Measurements from ENCODE around the gene GTF2I. TPM values are rescaled to one million over a fixed set of nuclear protein-coding genes. Genes with fewer than 3 reads are reported as not detected.
"Not testable (repeated sequence)": the region's sequence is repeated elsewhere in the genome, so short reads cannot be mapped to it uniquely, and the experiment has no call there.

Gene GTF2I
- total RNA-seq, 1 donor from 2014 or later = 186 TPM

DNA sequence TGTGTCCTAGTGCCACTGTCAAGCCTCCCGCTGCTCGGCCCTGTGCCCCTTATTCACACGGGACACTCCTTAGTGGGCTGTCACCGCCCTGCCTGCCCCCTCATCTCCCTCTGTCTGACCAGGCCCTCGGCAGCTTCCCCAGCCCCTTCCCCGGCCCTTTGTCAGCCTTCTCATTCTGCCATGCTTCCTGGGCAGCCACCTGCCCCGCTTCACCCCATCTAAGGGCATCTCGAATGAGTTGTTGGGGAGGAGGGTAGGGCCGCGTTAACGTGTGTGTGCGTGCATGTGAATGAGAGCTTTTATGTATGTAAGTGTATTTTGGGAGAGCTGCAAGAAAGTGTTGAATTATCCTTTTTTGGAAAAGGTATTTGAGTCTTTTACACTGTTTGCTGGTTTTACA is 49.7 kb downstream of the GTF2I start:
- Mint-ChIP-seq H3K4me1 (ENCODE audit: low read depth) (no peaks in the 10 kb centered on the region), H3K27ac (no peak overlapping the region), H3K4me3 (ENCODE audit: low read depth) (no peak overlapping the region), H3K9me3 (peaks cover 2% of the 10 kb centered on the region), H3K27me3 (ENCODE audit: low read depth) (no peaks in the 10 kb centered on the region), H3K36me3 (ENCODE audit: low read depth) (peaks cover 83% of the 10 kb centered on the region)
- DNase-seq (ENCODE audit: low spot score) = no peak
- intact Hi-C loops (cut with micrococcal nuclease) = no loop called here

DNA sequence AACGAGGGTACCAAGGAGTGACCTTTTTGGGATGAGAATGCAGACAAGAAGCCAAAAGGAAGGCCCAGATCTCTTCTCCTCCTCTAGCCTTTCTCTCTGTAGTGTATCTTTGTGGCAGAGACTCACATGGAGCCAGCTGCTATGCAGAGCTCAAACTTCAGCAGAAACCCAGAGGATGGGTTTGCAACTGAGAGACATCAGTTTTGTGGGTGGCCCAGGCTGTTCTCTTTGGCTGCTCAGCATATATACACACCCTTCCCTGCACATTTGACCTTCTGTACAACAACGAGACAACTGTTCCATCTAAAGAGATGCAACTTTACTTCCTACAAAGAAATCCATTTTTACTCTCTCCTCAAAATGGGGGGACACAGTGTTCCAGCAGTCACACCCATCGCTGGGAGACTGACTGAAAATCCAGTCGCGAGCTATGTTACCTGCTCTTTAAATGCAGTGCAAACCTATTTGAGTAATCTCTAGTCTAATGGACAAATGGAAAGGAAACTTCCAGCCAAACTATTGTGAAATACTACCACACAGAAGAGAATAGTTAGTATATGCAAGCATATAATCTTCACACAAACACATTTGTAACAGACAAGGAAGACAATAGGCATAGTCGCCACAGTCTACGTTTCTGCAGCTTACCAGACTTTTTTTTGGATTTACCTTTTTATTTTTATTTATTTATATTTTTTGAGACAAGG is 51.2 kb downstream of the GTF2I start:
- no peaks in the 10 kb centered on the region for H3K4me1 Mint-ChIP-seq (ENCODE audit: low read depth)
- intact Hi-C loops (cut with micrococcal nuclease) = no loop called here

DNA sequence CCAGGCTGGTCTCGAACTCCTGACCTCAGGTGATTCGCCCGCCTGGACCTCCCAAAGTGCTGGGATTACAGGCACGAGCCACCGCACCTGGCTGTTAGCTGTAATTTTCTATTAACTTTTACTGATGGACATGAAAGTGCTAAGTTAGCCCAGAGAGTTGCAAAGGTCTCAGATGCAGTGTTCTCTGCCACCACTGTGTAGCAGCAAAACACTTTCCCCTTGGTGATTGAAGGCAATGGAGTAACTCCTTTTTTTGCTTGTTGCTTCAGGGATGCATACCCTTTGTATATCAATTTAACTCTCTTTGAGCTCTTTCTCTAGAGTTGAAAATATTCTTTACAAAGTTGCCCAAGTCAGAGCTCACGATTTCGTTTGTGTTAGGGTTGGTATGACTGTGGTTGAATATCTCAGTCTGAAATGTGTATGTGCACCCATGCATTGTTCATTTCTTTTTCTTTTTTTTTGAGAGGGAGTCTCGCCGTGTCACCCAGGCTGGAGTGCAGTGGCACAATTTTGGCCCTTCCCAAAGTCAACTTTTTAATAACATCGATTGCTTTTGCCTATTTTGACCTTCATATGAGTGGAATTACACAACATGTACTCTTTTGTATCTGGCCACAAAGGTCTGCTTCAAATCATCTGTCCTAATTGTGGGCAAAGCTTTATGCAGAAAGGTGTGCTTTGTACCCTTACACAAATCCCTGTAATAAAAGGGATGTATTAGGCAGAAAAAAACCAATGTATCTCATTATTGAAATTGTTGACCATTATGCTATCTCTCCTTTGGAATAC is 52.6 kb downstream of the GTF2I start:
- Mint-ChIP-seq H3K4me3 (ENCODE audit: low read depth) (no peak overlapping the region), H3K36me3 (ENCODE audit: low read depth) (peaks cover 88% of the 10 kb centered on the region), H3K27me3 (ENCODE audit: low read depth) (no peaks in the 10 kb centered on the region), H3K4me1 (ENCODE audit: low read depth) (no peaks in the 10 kb centered on the region), H3K9me3 (peaks cover 18% of the 10 kb centered on the region), H3K27ac (no peak overlapping the region)
- DNase-seq (ENCODE audit: low spot score) = no peak
- intact Hi-C loops (cut with micrococcal nuclease) = no loop called here

More for the DNA sequence above, 51.2 kb downstream of the GTF2I start:
- no peaks in the 10 kb centered on the region for H3K27me3 Mint-ChIP-seq (ENCODE audit: low read depth)
- peak overlapping the region; percentile 49 for H3K27ac Mint-ChIP-seq
- no peak for DNase-seq (ENCODE audit: low spot score)
- no peak overlapping the region for H3K4me3 Mint-ChIP-seq (ENCODE audit: low read depth)
- H3K9me3 Mint-ChIP-seq = peaks cover 12% of the 10 kb centered on the region
- H3K36me3 Mint-ChIP-seq (ENCODE audit: low read depth) = peaks cover 82% of the 10 kb centered on the region

DNA sequence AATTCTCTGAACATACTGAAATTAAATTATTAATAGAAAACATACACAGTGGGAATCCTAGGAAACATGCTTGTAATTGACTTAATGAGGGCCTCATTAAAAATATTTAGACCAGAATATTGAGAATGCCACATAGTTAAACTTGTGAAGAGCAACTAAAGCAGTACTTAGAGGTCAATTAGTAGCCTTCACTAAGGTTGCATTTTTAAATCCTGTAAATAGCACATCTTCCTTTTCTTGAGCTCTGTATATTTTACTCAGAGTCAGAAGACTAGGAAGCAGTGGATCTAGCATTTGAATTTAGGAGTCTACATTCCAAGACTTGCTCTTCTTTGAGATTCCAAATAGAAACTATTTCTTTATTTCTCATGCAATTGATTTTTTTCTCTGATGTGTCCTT is 56.0 kb downstream of the GTF2I start:
- Mint-ChIP-seq H3K9me3 (peaks cover 18% of the 10 kb centered on the region), H3K27ac (no peak overlapping the region), H3K36me3 (ENCODE audit: low read depth) (peaks cover 75% of the 10 kb centered on the region), H3K4me3 (ENCODE audit: low read depth) (no peak overlapping the region), H3K4me1 (ENCODE audit: low read depth) (peaks cover 4% of the 10 kb centered on the region), H3K27me3 (ENCODE audit: low read depth) (no peaks in the 10 kb centered on the region)
- DNase-seq (ENCODE audit: low spot score) = no peak
- intact Hi-C loops (cut with micrococcal nuclease) = no loop called here

DNA sequence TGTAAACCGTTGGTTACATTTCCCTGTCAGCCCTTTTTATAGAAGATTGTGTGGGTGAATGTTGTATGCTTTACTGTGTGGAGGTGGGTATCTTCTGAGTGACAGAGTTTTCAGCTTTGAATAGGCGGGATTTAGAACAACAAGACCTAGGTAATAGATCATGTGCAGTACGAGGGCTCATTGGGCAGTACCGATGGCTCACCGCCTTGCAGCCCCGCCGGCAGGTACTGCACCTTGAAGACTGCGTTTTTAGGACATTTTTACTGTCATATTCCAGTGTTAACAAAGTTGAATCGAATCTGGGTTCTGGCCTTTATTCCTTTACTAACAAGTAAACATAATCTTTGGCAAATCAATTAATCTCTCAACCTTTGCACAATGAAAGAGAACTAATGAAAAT is 60.4 kb downstream of the GTF2I start:
- H3K27ac Mint-ChIP-seq = peak overlapping the region; percentile 58
- peaks cover 9% of the 10 kb centered on the region for H3K9me3 Mint-ChIP-seq
- no peak for DNase-seq (ENCODE audit: low spot score)
- no peak overlapping the region for H3K4me3 Mint-ChIP-seq (ENCODE audit: low read depth)
- peaks cover 4% of the 10 kb centered on the region for H3K4me1 Mint-ChIP-seq (ENCODE audit: low read depth)
- no peaks in the 10 kb centered on the region for H3K27me3 Mint-ChIP-seq (ENCODE audit: low read depth)
- intact Hi-C loops (cut with micrococcal nuclease) = no loop called here
- peaks cover 59% of the 10 kb centered on the region for H3K36me3 Mint-ChIP-seq (ENCODE audit: low read depth)

DNA sequence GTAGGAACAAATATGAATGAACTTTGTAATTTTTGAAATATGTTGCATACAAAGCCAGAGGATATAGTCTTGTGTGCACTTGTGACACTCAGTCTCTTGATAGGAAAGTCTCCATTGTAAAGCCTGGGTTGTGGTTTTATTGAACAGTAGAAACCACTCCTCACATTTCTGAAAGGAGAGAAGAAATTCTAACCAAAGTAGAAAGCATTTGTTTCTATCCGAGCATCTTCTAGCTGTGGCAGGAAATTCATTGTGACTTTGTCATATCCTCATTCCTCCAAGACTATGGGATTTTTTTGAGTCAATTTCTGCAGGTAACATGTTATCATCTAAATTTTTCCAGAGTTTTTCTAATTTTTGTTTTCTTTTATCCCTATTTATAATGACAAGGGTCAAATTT is 60.8 kb downstream of the GTF2I start:
- no peak overlapping the region for H3K27ac Mint-ChIP-seq
- intact Hi-C loops (cut with micrococcal nuclease) = no loop called here
- no peak overlapping the region for H3K4me3 Mint-ChIP-seq (ENCODE audit: low read depth)
- peaks cover 4% of the 10 kb centered on the region for H3K4me1 Mint-ChIP-seq (ENCODE audit: low read depth)
- no peaks in the 10 kb centered on the region for H3K27me3 Mint-ChIP-seq (ENCODE audit: low read depth)
- H3K36me3 Mint-ChIP-seq (ENCODE audit: low read depth) = peaks cover 55% of the 10 kb centered on the region
- no peak for DNase-seq (ENCODE audit: low spot score)
- H3K9me3 Mint-ChIP-seq = peaks cover 7% of the 10 kb centered on the region

DNA sequence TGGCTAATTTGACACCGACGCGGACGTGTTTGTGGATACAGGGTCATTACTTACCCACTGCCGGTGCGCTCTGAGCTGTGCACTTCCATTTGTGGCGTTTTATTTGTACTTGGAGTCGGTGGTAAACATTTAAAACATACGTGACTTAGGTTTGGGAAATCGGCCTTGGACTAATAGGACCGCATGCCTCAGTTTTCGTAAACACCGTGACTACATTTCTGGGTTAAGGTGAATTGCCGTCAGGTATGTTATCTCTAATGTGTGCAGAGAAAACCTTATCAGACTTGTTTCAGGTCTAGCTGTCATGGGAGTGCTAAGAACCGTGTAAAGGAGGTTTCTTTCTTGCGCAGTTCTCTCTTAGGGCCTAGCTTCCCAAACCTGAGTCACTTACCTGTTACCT is 64.6 kb downstream of the GTF2I start:
- Mint-ChIP-seq H3K4me1 (ENCODE audit: low read depth) (peaks cover 6% of the 10 kb centered on the region), H3K4me3 (ENCODE audit: low read depth) (no peak overlapping the region), H3K9me3 (no peaks in the 10 kb centered on the region), H3K27me3 (ENCODE audit: low read depth) (no peaks in the 10 kb centered on the region), H3K36me3 (ENCODE audit: low read depth) (peaks cover 46% of the 10 kb centered on the region), H3K27ac (no peak overlapping the region)
- intact Hi-C loops (cut with micrococcal nuclease) = no loop called here
- no peak for DNase-seq (ENCODE audit: low spot score)

DNA sequence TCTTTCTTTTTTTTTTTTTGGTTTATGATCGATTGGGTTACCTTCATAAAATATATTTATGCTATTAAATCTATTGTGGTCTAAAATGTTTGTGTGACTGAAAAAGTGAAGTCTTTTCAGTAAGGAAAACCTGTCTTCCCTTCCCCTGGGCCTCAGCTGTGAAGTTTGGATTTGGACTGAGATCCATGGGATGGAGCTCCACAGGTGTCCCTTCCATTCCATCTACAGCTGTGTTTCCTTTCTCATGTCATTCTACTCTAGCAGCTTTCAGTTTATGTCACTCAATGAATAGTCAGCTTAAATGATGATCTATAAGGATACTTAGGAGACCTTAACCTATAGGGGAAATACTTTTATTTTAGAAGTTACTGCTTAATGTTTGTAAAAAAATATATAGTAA is 68.3 kb downstream of the GTF2I start:
- Mint-ChIP-seq H3K27ac (no peak overlapping the region), H3K4me3 (ENCODE audit: low read depth) (no peak overlapping the region), H3K27me3 (ENCODE audit: low read depth) (no peaks in the 10 kb centered on the region), H3K4me1 (ENCODE audit: low read depth) (peaks cover 2% of the 10 kb centered on the region), H3K36me3 (ENCODE audit: low read depth) (peaks cover 29% of the 10 kb centered on the region), H3K9me3 (no peaks in the 10 kb centered on the region)
- DNase-seq (ENCODE audit: low spot score) = no peak
- intact Hi-C loops (cut with micrococcal nuclease) = no loop called here

DNA sequence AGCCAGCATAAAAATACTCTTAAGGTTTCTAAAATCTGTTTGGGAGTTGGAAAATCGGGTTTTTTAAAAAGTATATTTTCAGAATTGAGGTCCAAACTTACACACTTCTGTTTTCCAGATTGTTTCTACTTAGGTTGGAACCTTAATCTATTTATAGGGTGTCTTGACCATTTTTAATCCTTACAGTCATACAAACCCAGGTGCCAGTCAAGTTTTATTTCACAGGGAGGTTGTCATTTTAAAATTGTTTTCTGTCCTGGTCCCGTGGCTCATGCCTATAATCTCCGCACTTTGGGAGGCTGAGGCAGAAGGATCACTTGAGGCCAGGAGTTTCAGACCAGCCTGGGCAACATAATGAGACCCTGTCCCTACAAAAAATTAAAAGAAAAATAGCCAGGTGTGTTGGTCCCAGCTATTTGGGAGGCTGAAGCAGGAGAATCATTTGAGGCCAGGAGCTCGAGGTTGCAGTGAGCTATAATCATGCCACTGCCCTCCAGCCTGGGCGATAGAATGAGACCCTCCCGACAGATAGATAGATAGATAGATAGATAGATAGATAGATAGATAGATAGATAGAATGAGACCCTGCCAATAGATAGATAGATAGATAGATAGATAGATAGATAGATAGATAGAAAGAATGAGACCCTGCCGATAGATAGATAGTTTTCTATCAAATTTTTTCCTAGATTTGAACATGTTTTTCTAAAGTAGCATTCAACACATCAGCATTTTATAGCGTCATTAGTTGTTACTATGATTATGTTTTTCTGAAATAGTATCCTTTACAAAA is 69.0 kb downstream of the GTF2I start:
- peaks cover 32% of the 10 kb centered on the region for H3K36me3 Mint-ChIP-seq (ENCODE audit: low read depth)

DNA sequence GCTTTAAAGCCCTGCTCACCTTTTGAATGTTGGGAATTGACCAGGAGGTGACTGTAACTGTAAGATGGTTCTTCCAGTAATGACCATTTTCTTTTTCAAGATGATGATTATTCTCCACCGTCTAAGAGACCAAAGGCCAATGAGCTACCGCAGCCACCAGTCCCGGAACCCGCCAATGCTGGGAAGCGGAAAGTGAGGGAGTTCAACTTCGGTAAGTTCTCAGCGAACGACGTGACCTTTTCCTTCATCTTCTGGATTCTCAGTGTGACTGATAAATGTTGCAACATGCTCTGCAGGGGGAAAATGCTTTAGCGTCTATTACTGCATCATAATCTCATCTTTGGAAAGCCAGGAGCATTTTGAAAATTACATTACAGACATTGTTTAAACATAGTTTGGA is 71.2 kb downstream of the GTF2I start:
- H3K27ac Mint-ChIP-seq; H3K4me3 Mint-ChIP-seq (ENCODE audit: low read depth); H3K9me3 Mint-ChIP-seq; H3K4me1 Mint-ChIP-seq (ENCODE audit: low read depth); H3K27me3 Mint-ChIP-seq (ENCODE audit: low read depth); intact Hi-C loops (cut with micrococcal nuclease); DNase-seq (ENCODE audit: low spot score): not testable (repeated sequence)
- peaks cover 17% of the 10 kb centered on the region for H3K36me3 Mint-ChIP-seq (ENCODE audit: low read depth)

More for the DNA sequence above, 69.0 kb downstream of the GTF2I start:
- no peak overlapping the region for H3K27ac Mint-ChIP-seq
- DNase-seq (ENCODE audit: low spot score) = no peak
- intact Hi-C loops (cut with micrococcal nuclease) = no loop called here
- H3K27me3 Mint-ChIP-seq (ENCODE audit: low read depth) = no peaks in the 10 kb centered on the region
- H3K4me1 Mint-ChIP-seq (ENCODE audit: low read depth) = peaks cover 2% of the 10 kb centered on the region
- H3K9me3 Mint-ChIP-seq = no peaks in the 10 kb centered on the region
- H3K4me3 Mint-ChIP-seq (ENCODE audit: low read depth) = no peak overlapping the region

DNA sequence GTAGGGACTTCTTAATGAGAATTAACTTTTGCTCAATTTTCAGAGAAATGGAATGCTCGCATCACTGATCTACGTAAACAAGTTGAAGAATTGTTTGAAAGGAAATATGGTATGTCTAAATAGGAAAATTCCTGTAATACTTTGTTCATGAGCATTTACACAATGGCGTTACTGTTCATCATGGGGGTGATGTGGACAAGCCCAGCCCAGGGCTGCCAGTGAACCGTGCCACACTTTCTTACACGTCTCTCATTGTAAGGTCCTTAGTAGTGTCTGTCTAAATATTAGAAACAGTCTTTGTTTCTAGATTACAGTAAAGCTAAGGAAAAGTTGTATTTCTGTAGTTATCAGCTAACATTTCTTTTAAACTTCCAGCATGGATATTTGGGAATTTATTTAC is 72.7 kb downstream of the GTF2I start:
- H3K36me3 Mint-ChIP-seq (ENCODE audit: low read depth) = peaks cover 14% of the 10 kb centered on the region
- H3K27me3 Mint-ChIP-seq (ENCODE audit: low read depth); H3K27ac Mint-ChIP-seq; H3K4me3 Mint-ChIP-seq (ENCODE audit: low read depth); H3K9me3 Mint-ChIP-seq; DNase-seq (ENCODE audit: low spot score); H3K4me1 Mint-ChIP-seq (ENCODE audit: low read depth); intact Hi-C loops (cut with micrococcal nuclease): not testable (repeated sequence)

DNA sequence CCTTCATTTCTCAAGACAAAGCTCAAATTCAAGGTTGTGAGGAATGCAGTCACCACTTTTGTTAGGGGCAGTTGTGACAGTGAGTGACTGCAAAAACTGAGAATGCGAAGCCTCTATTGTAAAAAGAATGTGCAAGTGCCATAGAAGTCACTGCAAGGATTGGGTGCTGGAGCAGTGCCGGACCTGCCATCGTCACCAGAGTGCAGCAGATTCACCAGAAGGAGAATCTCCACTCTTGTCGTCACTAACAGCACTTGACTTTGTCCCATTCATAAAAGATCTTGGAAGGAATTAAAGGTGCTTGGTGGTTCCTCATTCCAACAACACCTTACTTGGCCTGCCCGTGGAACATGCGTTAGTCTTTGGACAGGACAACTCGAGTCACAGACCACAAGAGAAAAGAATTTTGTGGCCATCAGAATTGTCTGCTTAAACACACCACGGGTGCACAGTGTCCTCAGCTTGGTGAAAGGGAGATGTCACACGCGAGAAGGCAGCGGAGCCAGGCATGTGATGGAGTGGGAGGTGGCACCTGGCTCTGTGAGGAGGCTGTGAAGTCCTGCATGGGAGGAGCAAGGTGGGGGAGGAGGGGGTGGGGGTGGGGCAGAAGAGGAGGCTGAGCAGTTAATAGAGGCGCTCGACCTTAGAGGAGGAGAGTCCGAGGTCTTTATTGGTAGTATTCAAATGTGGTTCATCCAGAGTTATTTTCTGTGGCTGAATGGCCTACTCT is 82.6 kb downstream of the GTF2I start:
- DNase-seq (ENCODE audit: low spot score); intact Hi-C loops (cut with micrococcal nuclease); H3K9me3 Mint-ChIP-seq; H3K4me1 Mint-ChIP-seq (ENCODE audit: low read depth); H3K36me3 Mint-ChIP-seq (ENCODE audit: low read depth); H3K4me3 Mint-ChIP-seq (ENCODE audit: low read depth); H3K27ac Mint-ChIP-seq; H3K27me3 Mint-ChIP-seq (ENCODE audit: low read depth): not testable (repeated sequence)

All from activated T-helper 2 cell treated with anti-CD3 and anti-CD28 coated beads, Interferon-gamma antibody, Interleukin-2, Interleukin-4, amounts not matched to agents 10 μg/mL and 5 μg/mL and 100 μg/mL, durations not matched to agents 14 hours and 24 hours and 36 hours (primary cell).